Ramos (cell line): ENCODE data around the gene WASF3.

Experiments
- in situ Hi-C: fragments of 300-500 bp; cut with MboI; formaldehyde crosslinking; loops from one replicate; pipeline ENCODE4 v1.14.3; 2022; ENCODE audit warnings: low sequenced_read_pairs; ENCODE audit not compliant: unreplicated experiment

WASF3 gene

DNA sequence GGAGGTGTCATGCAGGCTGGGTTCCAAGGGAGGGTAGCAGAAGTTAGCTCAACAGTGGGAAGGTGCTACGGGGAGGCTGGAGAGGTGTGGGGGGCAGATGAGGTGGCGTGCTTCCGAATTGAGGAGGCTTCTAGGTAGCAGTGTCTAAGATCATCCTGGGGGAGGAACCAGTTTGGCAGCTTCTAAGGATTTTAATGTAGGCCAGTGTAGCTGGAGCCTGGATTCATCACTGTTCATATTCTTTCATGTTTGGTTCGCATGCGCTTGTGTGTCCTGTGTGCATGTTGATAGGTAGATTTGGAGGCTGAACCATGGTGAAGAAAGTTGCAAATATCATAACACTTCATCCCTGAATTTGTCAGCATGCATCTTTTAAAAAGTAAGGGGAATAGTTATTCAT is 116.4 kb downstream of the WASF3 start:
- in situ Hi-C loops = no loop called here

DNA sequence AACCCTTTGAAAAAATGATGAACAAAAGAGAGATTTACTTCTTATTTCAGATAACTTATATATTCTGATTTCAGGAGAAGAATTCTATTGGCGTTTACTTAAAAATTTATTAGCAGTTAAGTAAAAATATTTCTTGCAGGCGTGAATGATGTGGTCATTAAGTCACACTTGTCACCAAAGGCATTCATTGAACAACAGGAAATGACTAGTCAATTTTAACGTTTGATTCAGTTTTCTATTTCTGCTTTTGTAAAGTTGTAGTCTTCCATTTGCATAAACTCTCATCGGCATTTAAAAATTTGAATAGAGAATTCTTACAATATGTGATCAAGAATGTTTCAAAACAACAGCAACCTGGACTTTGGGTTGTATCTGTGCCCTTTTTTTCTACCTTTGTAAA is 119.7 kb downstream of the WASF3 start:
- in situ Hi-C loops = loop anchor here (25.0 kb wide), 1 partner anchor 490 kb away; no protein-coding TSS in a partner anchor

DNA sequence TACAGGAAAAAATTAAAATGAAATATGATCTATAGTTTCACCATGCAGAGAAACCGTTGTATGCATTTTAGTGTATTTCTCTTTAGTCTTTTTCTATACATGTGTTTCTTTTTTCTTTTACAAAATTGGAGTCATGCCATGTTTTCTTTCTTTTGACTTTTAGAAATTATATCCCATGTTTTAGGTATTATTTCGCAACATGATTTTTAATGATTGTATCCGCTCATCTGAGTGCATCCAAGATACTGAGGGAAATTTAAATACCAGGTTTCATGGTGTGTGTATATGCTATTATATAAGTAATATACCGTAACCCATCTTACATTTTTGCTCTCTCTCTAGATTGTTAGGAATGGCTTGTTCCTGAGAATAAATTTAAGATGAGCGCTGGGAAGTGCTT is 120.8 kb downstream of the WASF3 start:
- in situ Hi-C loops = loop anchor here (25.0 kb wide), 1 partner anchor 491 kb away; no protein-coding TSS in a partner anchor

DNA sequence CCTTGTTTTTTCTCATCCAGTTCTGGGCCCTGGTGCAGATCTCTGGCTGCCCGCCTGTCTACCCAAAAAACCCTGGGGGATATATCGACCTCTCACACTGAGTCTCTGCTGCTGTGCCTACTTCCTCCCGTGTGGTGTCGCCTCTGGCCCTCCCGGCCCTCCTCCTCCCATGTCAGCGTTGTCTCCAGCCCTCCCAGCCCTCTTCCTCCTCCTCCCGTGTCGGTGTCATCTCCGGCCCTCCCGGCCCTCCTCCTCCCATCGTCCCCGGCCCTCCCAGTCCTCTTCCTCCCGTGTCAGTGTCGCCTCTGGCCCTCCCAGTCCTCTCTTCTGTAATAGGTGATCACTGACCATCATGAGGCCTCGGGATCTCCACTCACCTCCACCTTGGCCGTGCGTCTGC is 121.3 kb downstream of the WASF3 start:
- in situ Hi-C loops = loop anchor here (25.0 kb wide), 1 partner anchor 491 kb away; no protein-coding TSS in a partner anchor

DNA sequence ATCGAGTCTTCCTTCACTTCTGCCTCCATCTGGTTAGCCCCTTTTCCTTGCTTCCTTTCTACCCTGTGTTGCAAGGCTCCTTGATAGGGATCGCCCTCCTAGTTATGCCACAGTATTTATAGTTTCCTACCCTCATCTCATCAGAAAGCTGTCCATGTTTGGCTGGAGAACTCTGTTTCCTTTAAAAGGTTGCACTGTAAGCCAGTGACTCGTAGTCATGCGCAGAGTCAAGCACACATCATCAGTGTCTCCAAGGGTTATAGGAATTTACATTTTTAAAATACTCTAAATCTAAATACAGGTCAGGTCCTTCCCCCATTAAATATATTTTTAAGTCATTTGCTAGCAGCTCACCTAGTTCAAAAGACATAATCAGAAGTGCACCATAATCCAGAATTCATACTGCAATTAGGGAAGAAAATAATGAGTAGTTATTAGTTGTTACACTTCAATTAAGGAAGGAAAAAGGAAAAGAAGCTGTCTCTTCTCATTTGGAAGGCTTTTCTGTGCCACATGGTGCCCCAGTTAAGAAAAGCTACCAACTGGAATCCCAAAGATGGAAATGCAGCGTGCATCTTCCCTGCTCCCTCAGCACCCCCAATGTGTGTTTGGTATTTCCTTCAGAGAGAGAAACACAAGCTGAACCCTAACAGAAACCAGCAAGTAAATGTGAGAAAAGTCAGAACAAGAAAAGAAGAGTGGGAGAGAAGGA is 122.1 kb downstream of the WASF3 start:
- in situ Hi-C loops = loop anchor here (25.0 kb wide), 1 partner anchor 492 kb away; no protein-coding TSS in a partner anchor

DNA sequence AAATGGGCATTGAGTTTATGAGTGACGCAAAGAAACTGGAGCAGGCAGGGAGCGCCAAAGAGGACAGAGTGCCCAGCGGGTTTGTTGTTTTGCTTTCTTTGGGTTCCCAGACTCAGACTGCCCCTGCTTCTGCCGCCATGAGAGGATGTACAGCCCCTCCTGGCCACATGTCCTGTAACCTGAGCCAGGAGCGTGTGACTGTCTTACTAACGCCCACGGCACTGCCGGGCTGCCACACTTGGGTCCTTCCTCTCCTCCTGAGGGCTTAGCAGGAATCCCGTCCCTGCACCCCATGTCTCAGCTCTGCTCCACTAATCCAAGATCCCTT is 122.6 kb downstream of the WASF3 start:
- in situ Hi-C loops = loop anchor here (25.0 kb wide), 1 partner anchor 493 kb away; no protein-coding TSS in a partner anchor

DNA sequence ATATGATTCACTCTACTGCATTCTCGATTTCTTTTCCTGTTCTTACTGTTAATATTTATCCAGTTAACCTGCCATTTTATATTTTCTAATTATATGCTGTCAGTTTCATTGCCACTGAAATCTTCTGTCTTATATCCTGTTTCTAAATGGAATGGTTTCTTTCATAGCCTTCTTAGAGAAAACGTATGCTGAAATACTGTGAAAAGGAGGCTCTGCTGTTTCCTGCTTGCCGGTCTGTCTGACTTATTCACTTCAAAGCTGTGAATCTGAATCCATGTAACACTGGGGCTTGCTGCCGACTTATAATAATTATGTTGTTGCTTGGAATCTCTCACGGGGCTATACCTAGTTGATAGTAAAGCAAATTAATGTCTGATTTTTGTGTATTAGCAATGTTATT is 123.1 kb downstream of the WASF3 start:
- in situ Hi-C loops = loop anchor here (25.0 kb wide), 1 partner anchor 493 kb away; no protein-coding TSS in a partner anchor

DNA sequence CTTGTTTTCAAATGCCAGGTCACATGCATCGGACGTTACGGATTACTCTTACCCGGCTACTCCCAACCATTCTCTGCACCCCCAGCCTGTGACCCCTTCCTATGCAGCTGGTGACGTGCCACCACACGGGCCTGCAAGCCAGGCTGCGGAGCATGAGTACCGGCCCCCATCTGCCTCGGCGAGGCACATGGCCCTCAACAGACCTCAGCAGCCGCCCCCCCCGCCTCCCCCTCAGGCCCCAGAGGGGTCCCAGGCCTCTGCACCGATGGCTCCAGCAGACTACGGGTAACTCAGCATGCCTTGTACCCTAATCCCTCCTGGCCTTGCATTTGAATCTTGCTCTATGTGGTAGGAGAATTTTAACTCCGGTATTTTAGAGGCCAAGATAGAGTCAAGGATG is 123.6 kb downstream of the WASF3 start:
- in situ Hi-C loops = loop anchor here (25.0 kb wide), 1 partner anchor 494 kb away; no protein-coding TSS in a partner anchor

DNA sequence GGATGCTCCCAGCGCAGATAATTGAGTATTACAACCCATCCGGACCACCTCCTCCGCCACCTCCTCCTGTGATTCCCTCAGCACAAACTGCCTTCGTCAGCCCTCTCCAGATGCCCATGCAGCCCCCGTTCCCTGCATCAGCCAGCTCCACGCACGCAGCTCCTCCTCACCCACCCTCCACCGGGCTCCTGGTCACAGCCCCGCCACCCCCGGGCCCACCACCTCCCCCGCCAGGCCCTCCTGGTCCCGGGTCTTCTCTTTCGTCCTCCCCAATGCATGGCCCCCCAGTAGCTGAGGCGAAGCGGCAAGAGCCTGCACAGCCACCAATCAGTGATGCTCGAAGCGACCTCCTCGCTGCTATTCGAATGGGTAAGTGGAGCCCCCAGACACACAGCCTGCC is 125.1 kb downstream of the WASF3 start:
- in situ Hi-C loops = loop anchor here (25.0 kb wide), 1 partner anchor 495 kb away; no protein-coding TSS in a partner anchor

DNA sequence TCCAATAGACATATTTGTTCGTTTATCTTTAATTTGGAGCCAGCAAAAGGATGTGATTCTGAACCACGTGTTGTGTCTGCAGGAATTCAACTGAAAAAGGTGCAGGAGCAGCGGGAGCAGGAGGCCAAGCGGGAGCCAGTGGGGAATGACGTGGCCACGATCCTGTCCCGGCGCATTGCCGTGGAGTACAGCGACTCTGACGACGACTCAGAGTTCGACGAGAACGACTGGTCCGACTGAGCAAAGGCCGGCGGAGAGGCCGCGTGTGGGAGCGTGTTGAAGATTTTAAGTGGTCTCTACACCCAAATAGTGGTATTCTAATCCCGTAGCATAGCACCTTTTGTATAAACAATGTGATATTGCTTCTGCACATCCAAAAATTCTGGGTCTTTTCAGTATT is 128.1 kb downstream of the WASF3 start:
- in situ Hi-C loops = loop anchor here (25.0 kb wide), 1 partner anchor 498 kb away; no protein-coding TSS in a partner anchor

DNA sequence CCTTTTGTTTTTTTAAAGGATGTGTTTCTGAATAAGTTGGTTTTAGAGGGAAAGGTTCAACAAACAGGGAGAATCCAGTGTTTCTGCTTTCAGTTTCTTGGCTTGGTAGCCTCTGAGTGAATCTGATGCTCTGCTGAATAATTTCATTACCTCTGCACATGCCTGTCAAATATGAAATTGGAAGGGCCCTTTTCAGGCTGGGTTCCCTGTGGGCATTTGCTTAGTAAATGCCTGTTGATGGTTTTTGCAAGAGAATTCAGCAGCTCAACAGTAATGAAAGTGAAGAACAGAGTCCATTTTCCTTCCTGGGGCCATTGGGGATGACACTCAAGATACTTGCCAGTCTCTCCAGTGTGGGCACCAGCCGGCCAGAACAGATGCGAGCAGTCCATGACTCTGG is 128.8 kb downstream of the WASF3 start:
- in situ Hi-C loops = loop anchor here (25.0 kb wide), 1 partner anchor 499 kb away; no protein-coding TSS in a partner anchor

DNA sequence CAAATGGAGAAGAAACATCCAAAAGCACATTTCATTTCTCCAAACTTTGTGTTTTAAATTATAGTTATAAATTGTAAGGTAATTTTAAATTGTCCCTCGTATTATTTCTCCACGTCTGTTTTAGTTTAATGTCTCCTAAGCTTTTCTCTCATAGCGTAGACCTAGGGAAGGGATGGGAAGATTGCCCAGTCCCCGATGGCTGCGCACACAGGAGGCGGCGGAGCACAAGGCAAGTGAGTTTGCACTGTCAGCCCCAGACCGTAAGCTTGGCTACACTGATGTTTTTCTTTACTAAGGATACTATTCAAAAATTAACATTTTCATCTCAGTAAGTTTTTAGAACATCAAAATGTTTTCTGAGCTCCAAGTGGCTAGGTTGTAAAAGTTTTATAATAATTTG is 130.8 kb downstream of the WASF3 start:
- in situ Hi-C loops = loop anchor here (25.0 kb wide), 1 partner anchor 501 kb away; no protein-coding TSS in a partner anchor

DNA sequence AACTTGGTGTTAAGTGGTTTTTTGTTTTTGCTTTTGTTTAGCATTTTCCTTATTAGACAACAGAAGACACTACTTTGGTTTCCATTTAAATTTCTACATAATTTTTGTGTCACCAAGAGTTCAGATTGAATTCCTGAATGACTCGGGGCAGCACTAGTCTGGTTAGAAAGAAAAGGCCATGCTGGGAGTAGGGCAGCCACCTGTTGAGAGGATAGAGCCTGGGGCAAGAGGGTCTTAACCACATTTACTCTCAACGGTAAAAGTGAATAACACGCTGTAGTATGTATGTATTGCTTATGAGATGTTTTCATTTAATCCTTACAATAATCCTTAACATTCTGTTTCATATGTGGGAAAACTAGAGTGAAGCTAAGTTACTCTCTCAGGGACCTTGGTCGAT is 131.5 kb downstream of the WASF3 start:
- in situ Hi-C loops = loop anchor here (25.0 kb wide), 1 partner anchor 502 kb away; no protein-coding TSS in a partner anchor

DNA sequence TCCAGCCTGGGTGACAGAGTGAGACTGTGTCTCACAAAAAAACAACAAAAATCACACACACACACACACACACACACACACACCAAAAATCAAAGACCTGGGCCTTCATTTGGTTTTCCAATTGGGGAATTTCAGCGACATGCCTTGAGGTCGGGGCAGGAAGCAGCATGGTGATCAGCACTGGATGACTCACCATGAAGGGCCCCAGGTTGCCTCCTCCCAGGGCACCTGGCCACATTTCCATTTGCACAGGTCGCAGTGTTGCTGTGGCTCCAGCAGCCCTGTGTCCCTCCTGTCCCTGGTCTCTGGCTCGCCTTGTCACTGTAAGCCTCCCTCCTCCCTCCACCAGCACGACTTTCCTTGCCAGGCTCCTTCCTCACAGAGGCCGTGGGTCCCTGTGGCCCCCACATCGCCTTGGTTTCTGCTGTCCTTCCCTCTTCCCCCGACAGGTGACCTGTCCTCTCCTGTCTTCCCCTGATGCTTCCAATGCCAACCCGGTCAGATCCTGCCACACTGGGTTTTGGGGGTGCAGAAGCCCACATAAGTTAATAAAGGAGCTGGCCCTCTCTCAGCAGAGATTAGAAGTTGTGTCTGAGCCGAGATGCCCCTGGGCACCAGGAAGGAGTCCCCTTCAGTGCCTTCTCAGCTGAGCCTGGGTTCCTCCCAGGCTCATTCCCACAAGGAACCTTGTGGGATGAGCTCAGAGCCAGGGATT is 136.4 kb downstream of the WASF3 start:
- in situ Hi-C loops = loop anchor here (25.0 kb wide), 1 partner anchor 507 kb away; no protein-coding TSS in a partner anchor

DNA sequence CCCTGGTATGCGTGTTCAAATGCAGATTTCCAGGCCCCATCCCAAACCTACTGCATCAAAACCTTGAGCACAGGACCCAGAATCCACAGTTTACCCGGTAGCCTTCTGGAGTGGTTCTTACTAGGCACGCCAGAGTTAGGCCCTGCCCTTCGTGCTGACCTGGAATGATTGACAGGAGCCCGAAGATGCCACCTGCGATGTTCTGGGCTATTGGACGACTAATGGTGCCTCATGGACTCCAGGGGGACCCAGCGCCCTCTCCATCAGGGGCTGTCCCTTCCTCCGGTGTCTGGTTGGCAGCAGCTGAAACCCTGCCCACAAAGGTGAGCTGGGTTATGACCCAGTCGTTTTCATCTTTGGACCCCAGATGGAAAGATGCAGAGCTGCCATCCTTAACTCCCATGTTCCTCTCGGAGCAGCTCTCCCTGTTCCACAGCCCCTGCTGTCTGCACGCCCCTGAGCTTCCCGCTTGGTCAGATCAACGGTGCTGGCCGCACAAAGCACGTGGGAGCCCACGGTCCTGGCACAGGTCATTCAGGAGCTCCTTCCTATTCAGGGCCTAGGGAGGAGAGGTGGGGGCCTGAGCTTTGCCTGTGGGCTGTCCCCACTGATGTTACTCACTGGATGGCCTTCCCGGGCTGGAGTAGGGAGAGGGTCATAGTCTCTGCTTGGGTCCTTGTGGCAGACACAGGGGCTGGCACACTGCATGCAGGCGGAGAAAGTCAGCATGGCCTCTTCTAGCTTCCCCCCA is 137.3 kb downstream of the WASF3 start:
- in situ Hi-C loops = loop anchor here (25.0 kb wide), 1 partner anchor 507 kb away; no protein-coding TSS in a partner anchor

DNA sequence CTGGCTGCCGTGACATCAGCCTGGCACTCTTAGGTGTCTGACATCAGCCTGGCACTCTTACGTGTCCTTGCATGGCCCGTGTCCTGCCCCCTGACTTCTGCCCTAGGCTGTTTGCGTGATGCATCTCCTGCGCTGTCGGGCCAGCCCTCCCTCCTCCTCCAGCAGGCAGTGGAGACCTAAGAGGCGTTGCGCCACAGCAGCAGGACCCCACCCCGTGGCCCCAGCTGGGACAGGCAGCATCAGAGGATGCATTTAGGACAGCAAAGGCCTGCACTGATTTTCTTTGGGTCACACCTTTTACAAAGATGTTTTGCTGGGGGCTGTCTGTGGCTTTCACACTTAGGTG is 137.8 kb downstream of the WASF3 start:
- in situ Hi-C loops = loop anchor here (25.0 kb wide), 1 partner anchor 508 kb away; no protein-coding TSS in a partner anchor

DNA sequence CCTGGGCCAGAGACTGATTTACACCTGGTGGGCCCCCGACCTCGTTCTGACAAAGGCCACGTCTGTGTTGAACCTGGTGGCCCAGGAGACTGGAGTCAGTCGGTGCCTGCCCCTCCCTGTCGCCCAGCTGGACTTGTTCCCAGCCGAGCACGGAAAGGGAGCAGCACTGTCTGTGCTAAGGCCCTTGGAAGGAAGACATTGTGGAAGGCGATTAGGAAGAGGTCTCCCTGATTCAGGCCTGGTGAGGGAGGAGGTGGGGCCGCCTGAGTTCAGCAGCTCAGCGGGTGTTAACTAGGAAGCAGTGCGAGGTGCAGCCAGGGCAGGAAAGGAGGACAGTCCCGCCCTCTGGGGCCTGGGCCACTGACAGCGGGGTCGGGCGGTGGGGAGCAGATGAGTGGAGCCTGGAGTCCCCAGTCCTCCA is 138.4 kb downstream of the WASF3 start:
- in situ Hi-C loops = loop anchor here (25.0 kb wide), 1 partner anchor 509 kb away; no protein-coding TSS in a partner anchor

DNA sequence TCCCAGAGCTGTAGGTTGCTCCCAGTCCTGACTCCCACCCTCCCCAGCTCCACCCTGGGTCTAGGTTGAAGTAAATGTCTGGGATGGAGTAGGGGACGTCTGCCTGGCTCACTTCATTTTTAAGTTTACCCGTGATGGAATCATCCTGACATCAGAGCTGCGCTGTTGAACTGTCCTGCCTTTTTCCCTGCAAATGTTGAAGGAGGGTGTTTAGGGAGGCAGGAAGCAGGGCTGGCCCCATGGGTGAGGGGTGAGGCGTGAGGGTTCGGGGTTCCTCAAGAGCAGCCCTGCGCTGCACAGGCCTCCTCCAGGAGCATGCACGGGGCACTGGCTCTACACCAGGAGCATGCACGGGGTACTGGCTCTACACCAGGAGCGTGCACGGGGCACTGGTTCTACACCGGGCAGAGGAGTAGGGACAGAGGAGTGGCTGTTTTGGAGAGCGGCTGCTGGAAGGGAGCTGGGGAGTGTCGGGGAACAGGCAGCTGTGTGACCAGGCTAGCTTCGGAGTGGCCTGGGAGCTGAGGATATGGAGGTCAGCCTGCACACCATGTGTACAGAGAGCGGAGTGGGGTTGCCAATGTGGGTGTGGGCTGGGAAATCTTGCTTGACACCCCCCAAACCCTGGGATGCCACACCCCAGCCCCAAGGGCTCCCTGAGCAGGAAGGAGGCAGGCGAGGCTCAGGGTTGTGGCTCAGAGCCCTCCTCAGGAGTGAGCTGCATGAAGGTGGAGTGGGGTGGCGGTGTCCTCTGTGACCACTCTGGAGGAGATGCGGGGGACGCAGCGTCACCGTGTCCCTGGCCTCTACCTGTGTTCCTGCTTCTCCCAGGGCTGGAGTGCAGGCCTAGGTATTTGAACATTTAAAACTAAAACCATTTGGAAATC is 139.8 kb downstream of the WASF3 start:
- in situ Hi-C loops = loop anchor here (25.0 kb wide), 1 partner anchor 510 kb away; no protein-coding TSS in a partner anchor
